DLD1 (cell line): ENCODE data around the gene SAMD14.

Experiments used
- in situ Hi-C: cut with HindIII; loops from 2 replicates; pipeline ENCODE4 v1.10.0; 2017; ENCODE audit warnings: low sequenced_read_pairs

Gene SAMD14

DNA sequence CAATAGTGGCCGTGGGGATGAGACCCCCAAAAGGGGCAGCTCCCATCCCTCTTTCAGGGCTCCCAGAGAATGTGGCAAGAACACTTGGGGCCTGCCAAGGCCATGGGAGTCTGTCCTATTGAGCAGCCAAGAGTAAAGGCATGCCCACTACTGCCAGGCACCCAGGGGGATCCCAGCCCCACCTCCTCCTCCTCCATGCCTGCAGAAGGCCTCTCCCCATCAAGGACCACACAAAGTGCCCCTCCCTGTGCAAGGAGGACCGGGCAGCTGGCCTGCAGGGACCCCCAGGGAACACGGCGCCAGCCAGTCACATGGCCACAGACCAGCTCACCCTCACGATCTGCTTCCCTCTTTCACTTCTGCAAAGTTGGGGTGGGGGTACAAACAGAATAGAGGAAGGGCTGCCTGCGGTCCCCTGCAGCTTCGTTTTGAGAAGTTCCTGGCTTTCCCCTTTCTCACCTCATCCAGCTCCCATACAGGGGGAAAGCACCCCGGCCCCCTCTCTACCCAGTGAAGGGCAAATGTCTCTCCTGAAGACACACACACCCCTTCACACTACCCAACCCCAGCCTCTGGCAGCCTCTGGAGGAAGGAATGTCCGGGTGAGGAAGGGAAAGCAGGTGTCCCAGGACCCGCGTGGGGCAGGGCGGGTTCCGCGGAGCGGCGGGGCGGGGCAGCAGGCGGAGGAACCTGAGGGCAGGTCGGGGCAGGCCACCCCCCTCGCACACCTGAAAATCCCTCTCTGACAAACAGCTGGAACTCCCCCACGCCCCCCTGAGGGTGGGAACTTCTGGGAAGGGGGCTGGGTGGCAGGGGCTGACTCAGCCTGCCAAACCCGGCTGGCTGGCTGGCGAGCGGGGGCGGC lies 18.5 kb upstream of the SAMD14 start:
- in situ Hi-C loops, result no loop called here

DNA sequence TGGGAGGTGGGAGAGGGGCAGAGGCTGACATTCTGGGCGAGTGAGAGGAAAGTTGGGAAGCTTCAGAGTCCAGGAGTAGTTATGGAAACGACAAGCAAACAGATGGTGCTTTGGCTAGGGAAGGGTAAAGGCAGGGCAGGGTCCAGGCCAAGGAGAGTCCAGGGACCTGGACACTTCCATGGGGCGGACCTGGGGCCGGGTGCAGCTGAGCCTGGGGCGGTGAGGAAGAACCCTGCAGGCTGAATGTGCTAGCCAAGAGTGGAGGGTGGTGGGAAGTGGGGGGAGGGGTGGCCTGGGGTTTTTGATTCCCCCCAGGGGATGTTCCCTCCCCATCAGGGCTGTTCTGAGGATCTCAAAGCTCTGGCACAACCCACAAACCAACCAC lies 17.9 kb upstream of the SAMD14 start:
- in situ Hi-C loops, result no loop called here

DNA sequence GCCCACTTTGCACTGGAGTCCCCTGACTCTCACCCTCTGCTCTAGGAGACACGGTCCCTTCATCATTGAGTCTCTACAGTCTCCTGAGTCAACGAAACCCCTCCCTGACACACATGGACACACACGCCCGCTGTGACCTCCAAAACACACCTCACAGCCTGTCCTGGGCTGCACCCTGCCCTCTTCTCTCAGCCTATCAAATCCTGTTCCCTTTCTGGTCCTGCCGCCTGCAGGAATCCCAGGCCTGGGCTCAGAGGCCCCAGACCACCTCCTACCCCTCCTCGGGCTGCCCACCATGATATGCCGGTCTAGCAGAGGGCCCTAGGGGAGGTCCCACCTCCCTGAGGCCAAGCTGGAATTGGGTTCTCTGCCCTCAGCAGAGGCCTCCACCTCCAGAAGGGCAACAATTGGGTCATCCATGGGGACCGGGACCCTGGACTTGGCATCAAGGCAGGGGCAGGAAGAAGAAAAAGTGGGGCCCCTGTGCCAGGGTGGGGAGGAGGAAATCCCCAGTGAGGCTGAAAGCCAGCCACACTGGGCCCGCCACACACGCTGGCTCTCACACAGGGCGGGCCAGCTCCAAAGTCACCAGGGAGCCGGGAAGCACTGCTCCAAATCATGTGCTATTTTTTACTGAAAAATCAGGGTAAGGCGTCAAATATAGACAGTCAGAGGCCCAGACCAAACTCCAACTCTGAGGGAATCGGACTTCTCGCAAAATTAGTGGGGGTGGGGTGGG lies 17.1 kb upstream of the SAMD14 start:
- in situ Hi-C loops, result no loop called here

DNA sequence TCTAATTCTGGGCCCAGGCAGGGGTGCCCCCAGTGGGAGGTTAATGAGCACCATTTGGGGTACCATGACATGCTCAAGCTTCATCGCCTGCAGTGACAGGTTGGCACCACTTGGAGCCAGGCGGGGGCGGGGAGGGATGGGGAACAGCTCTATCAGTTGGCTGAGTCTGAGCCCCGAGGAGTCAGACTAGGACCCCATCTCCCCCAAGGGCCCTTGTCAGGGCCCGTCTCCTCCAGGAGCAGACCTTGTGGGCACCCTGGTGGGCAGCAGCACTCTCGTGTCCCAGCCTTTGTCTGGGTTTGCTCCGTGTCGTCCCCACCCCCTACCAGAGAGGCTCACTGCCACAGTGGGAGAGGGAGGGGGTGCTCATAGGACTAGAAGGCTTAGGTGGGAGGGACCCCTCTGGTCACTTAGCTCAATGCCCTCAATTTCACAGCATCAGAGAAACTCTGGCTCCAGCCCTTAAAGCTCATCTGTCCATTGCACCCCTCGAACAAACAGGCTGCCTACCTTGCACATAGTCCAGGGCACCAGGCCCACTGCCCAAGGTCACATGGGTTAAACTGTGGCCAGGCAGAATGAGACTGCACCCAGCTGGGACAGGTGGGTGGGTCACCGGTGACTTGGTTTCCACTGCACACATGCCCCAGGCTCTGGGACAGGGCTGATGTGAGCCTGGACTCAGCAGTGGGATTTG lies 16.4 kb upstream of the SAMD14 start:
- in situ Hi-C loops, result no loop called here

DNA sequence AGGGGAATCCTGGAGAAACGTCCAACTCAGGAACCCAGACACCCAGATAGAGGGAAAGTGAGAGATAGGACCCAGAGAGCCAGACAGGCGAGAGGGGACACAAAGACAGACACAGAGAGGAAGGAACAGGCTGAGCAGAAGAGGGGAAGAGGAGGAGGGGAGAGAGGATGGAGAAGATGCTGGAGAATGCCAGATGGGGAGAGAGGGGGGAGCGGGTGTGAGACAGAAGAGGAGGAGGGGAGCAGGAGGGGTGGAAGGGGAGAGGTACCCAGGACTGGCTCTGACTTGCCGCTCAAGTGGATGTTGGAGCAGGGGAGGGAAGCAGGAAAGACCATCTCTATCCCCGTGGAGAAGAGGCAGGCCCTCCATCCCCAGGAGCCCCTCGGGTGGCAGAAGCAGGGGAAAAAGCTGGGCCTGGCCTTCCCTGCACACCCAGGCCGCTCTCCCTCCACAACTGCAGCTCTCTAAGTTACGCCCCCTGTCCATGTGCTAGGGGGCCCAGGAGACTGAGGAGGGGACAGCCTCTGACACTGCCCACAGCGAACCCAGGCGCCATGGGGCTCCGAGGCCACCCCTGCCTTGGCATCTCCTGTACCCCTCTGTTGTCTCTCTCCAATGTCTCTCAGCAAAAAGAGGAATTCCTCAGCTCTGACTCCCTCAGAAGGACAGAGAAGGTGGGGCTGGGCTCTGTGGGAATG lies 15.7 kb upstream of the SAMD14 start:
- in situ Hi-C loops, result no loop called here

DNA sequence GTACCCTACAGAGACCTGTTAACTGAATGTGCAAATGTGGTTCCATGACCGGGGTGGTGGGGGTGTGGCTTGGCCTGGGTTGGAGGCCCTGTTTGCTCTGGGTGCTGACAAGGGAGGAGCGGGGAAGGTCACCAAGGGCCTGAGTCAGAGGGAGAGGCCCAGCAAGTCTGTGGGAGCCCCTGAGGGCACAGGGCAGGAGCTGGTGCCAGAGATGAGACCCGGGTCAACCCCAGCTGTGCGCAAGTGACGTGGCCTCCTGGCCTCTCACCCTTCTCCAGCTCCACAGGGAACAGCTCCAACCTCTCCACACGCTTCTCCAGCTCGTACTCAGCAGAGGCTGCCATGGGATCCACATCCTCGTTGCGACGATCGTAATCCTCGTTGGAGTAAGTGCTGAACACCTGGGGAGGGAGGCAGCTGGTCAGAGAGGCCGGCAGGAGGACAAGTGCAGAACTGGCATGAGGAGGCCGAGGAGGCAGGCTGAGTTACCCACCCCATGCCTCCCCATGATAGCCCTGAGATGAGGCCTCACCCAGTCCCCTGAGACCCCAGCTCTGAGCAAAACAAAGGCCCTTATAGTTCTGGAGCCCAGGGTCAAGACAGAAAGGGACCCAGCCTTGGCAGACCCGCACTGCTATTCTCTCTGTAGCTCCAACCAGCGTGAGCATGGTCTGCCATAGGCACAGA lies 15.0 kb upstream of the SAMD14 start:
- in situ Hi-C loops, result no loop called here

DNA sequence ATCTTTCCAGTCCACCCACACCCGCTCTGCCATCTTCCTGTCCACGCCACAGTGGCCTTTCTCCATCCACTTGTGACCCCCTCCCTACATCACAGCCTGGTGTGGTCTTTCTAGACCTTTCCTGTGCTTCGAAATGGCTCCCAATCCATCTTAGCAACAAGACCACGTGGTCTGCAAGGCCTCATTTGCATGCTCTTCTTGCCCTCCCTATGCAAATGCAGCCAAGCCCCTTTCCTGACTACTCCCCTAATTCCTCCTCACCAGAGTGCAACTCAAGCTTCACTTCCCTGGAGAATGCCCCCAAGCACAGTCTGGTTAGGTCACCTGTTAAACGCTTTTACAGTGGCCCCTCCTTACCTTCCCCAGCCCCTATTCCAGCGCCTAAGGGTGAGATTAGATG lies 14.4 kb upstream of the SAMD14 start:
- in situ Hi-C loops, result no loop called here

DNA sequence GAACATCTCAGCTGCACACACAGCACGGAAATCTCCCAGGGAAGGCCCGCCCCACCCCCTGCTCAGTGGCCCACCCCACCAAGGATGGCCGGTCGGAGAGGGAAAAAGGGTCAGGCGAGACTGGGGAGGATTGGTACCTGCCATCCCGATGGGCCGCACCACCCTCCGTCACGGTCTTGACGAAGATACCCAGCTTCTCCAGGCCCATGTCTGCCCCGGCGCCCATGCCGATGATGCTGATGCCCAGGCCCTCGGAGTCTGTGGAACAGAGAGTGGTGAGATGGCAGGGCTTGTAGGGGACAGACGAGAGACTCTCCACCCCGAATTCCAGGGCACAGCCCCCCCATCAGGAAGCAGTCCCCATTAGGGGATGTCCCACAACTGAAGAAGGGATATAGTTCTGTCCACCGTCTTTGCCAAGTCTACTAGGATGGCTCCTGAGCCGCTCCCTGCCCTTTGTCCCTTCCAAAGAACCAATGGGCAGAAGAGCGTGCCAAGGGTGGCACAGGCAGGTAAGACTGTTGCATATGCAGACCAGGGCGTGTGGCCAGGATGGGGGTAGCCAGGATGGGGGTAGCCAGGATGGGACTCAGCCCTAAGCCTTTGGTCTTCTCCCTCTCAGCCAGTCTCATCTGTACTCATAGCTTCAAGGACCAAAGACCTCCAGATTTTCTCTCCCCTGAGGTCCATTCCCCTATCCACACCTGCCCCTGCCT lies 13.7 kb upstream of the SAMD14 start:
- in situ Hi-C loops, result no loop called here

DNA sequence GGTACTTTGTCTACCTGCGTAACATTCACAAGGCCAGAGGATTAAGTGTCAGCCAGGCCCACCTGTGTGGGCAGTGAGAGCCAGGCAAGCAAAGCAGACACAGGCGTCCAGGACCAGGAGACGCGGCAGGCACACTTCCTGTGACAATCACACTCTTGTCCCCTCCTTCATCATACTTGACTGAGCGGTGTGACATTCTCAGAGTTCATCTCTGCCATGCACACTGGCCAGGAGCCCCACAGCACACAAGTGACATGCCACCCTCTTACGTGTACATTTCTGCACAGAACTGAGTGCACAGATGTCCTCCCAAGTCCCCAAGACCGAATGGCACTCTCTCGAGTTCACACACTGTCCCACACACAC lies 11.8 kb upstream of the SAMD14 start:
- in situ Hi-C loops, result no loop called here

DNA sequence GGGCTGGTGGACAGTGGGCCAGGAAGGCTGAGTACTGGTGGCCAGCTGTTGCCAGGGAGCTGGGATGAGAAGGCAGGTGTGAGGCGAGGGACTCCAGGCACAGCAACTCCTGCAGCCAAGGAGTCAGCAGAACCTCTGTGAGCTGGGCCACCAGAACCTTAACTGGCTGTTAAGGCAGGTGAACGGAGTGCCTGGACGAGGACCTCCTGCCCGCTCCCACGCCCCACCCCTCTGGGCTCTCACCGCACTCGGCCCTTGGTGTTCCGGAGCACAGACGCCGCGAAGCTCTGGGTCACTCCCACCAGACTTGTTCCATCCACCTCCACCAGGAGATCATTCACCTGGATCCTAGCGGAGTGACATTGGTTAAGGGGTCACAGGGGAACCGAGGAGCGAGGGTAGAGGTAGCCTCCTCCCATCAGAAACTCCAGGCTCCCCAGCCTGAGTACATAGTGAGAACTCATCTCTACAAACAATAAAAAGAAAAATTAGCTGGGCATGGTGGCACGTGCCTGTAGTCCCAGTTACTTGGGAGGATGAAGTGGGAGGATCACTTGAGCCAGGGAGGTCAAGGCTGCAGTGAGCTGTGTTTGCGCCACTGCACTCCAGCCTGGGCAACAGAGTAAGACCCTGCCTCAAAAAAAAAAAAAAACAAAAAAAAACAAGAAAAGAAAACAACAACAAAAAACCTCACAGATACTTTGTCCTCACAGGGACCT lies 11.2 kb upstream of the SAMD14 start:
- in situ Hi-C loops, result no loop called here

DNA sequence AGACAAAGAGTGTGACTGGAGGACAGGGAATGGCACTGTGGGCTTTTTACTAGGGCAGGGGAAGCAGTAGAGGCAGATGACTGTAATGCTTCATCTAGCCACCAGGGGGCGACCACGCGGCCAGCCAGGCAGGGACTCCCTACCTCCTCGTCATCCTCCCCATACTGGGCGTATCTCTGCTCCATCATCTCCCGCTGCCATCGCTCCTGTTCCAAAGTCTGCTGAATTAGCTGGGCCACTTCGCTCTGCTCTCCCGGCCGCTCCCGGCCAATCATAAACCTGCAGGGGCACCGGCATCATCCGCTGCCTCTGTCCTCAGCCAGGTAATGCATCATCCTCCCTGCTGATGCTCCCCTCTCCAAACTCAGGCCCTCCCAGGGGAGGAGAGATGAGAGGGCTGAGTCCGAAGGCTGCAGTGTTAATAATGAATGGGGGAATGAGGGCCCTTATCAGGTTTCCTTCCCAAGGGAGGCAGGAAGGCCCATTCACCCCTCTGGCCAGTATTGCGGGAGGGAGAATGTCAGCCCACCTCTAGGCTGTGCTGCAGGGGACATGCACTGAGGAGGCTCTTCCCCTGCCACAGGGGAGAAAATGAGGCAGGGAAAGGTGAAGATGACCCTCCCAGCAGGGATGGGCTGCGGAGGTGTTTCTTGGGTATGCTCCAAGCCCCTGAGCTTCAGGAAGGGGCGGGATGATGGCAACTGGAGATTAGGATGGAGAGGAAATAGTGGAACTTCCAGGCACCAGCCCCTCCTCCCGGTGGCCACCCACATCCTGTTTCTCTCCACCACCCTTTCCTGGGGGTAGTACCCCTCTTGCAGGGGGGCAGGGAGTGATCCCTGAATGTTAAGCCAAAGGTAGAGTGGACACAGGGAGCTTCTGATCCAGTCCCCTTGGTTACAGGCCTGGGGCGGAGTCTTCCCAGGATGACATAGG lies 10.3 kb upstream of the SAMD14 start:
- in situ Hi-C loops, result no loop called here

DNA sequence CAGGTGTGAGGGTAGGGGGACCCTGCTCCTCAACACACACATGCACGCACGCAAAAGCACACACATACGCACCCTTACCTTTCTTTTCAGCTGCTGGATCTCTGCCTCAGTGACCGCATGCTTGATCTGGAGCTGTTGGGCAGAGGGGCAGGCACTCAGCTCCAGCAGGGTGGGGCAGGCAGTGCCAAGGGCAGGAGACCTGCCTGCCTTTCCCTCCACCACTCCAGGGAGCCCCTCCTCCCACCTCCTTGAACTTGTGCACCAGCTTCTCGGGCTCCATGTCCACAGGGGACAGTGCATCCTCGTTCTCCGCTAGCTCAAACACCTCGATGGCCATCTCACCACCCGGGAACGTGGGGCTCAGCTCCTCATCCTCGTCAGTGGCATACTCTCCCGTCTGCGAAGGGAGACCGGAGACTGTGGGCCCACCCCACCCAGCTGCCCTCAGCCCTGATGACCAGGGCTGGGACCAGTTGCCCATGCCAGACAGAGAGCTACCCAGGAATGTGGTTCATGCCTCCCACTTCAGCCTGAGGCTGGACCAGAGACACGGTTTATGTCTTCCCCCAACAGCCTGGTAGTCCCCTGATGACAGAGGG lies 9.3 kb upstream of the SAMD14 start:
- in situ Hi-C loops, result no loop called here

DNA sequence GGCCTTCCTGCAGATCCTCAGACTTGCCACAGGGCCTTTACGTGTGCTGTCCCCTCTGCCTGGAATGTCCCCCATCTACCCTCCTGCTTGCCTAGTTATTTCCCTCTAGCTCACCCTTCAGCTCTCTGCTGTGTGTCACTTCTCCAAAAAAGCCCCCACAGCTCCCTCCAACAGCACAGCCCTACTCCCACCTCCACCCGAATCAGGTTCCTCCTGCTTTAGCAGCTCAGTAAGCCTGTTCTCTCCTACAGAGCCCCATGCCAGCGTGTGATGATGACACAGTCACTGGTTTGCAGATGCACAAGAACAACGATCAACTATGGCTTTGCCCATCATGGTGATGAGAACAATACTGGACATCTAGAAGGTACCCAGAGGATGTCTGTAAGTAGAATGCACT lies 7.1 kb upstream of the SAMD14 start:
- in situ Hi-C loops, result no loop called here

DNA sequence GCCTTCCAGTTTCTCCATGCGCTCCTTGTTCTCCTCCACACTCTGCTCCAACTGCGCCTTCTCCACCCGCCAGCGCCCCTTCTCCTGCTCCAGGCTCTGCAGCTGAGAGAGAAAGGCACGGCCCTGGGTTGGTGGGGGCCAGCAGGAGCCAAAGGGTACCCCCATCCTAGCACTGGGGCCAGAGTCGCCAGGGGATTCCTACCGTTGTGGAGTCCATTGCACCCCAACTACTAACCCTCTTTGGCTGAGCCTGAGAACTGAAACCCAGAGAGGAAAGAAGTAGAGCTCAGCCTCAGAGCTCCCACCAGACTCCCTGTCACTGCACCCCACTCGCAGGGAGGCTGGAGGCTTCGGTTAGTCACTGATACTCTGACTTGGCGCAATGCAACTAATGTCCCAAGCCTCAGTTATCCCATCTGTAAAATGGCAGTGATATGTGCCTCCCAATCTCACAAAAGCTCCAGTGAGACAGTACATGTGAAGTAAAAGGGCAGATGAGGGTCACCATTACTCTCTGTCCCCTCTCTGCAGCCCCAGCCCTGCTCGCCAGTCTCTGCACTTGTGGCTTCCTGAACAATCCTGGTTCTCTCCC lies 6.2 kb upstream of the SAMD14 start:
- in situ Hi-C loops, result no loop called here

DNA sequence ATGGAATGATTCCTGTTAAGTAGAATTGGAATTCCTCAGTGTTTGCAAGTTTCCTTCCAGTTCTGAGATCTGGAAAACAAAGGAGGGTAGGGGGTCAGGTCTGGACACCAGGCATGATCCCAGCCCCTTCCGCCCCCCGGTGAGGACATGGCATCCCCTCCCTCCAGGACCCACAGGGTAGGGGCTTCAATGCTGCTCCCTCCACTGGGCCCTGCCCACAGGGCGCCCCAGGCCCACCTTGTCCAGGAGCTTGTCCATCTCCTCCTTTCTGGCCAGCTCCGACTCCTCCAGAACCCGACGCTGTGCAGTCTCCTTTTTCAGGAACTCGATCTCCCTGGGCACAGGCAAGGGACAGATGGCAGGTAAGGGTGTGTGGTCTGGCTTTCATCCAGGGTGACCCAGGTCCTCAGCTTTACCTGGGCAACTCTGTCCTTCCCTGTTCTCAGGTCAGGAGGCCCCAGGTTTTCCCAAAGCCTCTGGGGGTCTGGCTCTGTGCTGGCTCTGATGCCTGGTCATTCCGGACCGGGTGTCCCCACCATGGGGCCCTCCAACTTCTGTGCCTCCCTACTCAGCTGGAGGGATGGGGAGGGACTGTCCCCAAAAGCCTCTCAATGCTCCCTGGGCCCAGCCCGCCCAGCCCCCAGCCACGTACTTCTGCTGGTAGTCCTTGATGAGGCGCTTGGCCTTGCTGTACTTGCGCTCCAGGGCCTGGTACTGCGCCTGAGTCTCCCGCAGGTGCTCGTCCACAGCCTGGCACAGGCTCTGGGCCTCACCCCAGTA lies 5.5 kb upstream of the SAMD14 start:
- in situ Hi-C loops, result no loop called here

DNA sequence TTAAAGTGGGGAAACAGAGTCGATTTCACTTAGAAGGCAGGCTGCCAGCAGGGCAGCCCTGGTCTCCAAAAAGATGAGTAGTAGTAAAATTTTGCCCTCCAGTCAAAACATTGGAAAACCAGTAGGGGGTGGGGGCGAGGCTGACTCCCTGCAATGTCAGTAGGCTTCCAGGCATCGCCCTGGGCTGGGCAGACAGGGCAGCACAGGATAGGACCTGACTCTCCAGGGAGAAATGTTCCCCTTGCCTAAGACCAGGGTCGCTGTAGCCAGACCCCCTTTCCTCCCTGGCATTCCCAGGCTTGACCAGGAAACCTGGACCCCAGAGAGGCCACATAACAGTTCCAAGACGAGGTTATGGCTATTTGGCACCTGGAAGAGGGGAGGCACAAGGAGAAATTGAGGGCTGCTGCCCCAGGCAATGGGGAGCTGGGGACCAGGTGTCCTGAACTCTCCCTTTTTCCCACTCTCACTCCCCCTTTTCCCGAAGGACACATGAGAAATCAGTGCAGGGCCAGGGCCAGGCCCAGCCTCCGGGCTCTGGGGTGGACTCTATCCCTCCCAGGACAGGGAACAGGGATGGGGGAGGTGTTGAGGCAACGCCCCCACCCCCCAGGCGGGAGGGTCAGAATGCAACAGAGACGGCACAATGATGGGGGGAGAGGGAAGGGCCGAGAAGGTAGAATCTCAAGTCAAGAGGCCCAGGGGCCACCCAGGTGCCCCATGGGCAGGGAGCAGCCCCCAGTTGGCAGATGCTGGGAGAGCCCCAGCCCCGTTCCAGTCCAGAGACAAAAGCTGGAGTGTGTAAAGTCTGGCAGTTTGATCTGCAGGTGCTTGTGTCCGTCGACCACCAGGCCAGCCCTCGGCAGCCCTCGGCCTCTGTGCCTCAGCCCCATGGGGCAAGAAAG lies 4.5 kb upstream of the SAMD14 start:
- in situ Hi-C loops, result loop anchor here (5.0 kb wide), 1 partner anchor 57 kb away; no protein-coding TSS in a partner anchor
